ENCODE measurements around the gene GLI2. TPM values are rescaled to one million over a fixed set of nuclear protein-coding genes. Genes with fewer than 3 reads are reported as not detected.

GLI2 gene
- total RNA-seq, result under 1 TPM; 0.09 to 0.73 (median 0.48) TPM
- long read RNA-seq, result 0 reads

DNA sequence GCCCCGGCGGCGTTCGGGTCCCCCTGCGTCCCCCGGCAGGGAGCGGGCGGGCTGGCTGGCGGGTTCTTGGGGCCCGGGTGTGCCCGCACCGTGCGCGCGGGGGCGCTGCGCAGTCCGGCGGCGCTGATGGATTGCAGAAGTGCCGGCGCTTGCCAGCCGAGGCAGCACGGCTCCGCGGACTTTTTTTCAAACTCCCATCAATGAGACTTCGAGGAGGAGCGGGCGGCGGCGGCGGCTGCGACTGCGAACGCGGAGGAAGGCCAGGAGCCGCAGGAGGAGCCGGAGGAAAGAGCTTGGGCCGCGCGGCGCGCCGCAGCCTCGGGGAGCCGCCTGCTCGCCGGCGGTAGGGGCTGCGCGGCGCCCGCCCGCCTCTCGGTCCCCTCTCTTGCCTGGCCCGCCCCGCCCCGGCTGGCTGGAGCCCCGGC is at the start of gene GLI2:
GLI2 (plus strand) TSS at position 123 of the 425 bp plus-strand sequence. CDS start 61,453 bp downstream, outside the sequence.
- DNase-seq (peak in 1 of 3 donors; percentile 53), ATAC-seq (peak; percentile 68 to 82 (median 71))
- Histone ChIP-seq H3K4me3 (peak within 1 kb of the TSS; percentile 11 to 42 (median 29)), H3K27ac (peak within 1 kb of the TSS in 2 of 3 donors; percentile 18 to 51), H3K4me1 (peaks cover 0 to 11% (median 3%) of the 10 kb centered on the region in 4 donors), H3K36me3 (no peaks in the 10 kb centered on the region), H3K27me3 (peaks cover 0 to 29% of the 10 kb centered on the region in 2 donors), H3K9me3 (no peaks in the 10 kb centered on the region)
- 0% methylated on average over 5 of the region's 59 CpGs for WGBS (ENCODE audit: insufficient coverage, low coverage, low lambda C conversion rate, missing lambda C conversion rate)
- intact Hi-C loops (cut with DNase I), result no loop called here
- peak; percentile 14 to 64 (median 56) for TF ChIP-seq CTCF (IDR thresholded peaks at IDR 0.05)
- peak; percentile 17 for TF ChIP-seq POLR2A (IDR thresholded peaks at IDR 0.05)

GRCh38 chr2:120685974-120686297 is 49.7 kb upstream of the GLI2 start:
- no peak for TF ChIP-seq POLR2A (IDR thresholded peaks at IDR 0.05)
- TF ChIP-seq CTCF (IDR thresholded peaks at IDR 0.05), result no peak
- Histone ChIP-seq H3K27me3 (no peaks in the 10 kb centered on the region), H3K9me3 (no peaks in the 10 kb centered on the region), H3K4me3 (no peak overlapping the region), H3K36me3 (no peaks in the 10 kb centered on the region), H3K27ac (no peak overlapping the region), H3K4me1 (no peaks in the 10 kb centered on the region)
- DNase-seq (no peak), ATAC-seq (peak in 1 of 4 donors; percentile 11)
- 53% methylated on average over 4 of the region's 12 CpGs for WGBS (ENCODE audit: insufficient coverage, low coverage, low lambda C conversion rate, missing lambda C conversion rate)
- intact Hi-C loops (cut with DNase I), result no loop called here

GRCh38 chr2:120686511-120687168 is 49.0 kb upstream of the GLI2 start:
- H3K27me3 ChIP-seq, result no peaks in the 10 kb centered on the region
- ATAC-seq, result no peak
- intact Hi-C loops (cut with DNase I), result no loop called here
- 75% methylated on average over 15 of the region's 16 CpGs for WGBS (ENCODE audit: insufficient coverage, low coverage, low lambda C conversion rate, missing lambda C conversion rate)
- no peak overlapping the region for H3K4me3 ChIP-seq
- H3K9me3 ChIP-seq, result no peaks in the 10 kb centered on the region
- no peak for DNase-seq
- no peak overlapping the region for H3K27ac ChIP-seq
- H3K4me1 ChIP-seq, result no peaks in the 10 kb centered on the region
- TF ChIP-seq POLR2A (IDR thresholded peaks at IDR 0.05), result no peak
- peak in 3 of 4 donors; percentile 24 to 39 (median 33) for TF ChIP-seq CTCF (IDR thresholded peaks at IDR 0.05)
- H3K36me3 ChIP-seq, result no peaks in the 10 kb centered on the region

DNA sequence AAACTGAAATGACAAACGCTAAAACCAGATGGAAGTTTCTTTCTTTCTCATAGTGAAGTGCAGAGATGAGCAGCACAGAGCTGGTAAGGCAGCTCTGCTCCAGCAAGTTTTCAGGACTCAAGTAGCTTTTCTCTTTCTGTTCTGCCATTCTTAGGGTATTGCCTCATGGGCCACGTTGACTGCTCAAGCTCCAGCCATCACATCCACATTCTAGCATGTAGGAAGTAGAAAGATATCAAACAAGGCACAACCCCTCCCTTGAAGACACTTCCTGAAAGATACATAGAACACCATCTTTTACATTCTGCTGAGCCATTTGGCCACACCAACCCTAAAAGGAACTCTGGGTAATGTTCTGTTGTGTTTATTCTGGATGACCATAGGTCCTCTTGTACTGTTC is 48.5 kb upstream of the GLI2 start:
- Histone ChIP-seq H3K27ac (no peak overlapping the region), H3K27me3 (no peaks in the 10 kb centered on the region), H3K4me1 (no peaks in the 10 kb centered on the region), H3K9me3 (no peaks in the 10 kb centered on the region), H3K36me3 (no peaks in the 10 kb centered on the region), H3K4me3 (no peak overlapping the region)
- ATAC-seq, result no peak
- WGBS (ENCODE audit: insufficient coverage, low coverage, low lambda C conversion rate, missing lambda C conversion rate), result 60% methylated on average over 2 of the region's 2 CpGs
- TF ChIP-seq CTCF (IDR thresholded peaks at IDR 0.05) (no peak), POLR2A (IDR thresholded peaks at IDR 0.05) (no peak)
- DNase-seq, result no peak
- intact Hi-C loops (cut with DNase I), result no loop called here

Data from right lobe of liver (tissue), 6 donors.